GM21515 (cell line): ENCODE data around the gene TPM2.
"Not testable (repeated sequence)": the region's sequence is repeated elsewhere in the genome, so short reads cannot be mapped to it uniquely, and the experiment has no call there.

Experiments used
- ATAC-seq: cut with Tn5 transposase; IDR thresholded peaks from one replicate; pipeline ENCODE4 v1.9.1; 2021; ENCODE audit not compliant: unreplicated experiment

TPM2 gene

GRCh38 chr9:35656831-35657545, 32.7 kb downstream of the TPM2 start:
- ATAC-seq, result no peak

- ATAC-seq, result no peak
Observed at GRCh38 chr9:35656348-35656747, 33.4 kb downstream of the TPM2 start.

GRCh38 chr9:35653611-35654010, 36.1 kb downstream of the TPM2 start:
- no peak for ATAC-seq

GRCh38 chr9:35652829-35653209, 36.9 kb downstream of the TPM2 start:
- ATAC-seq, result no peak

GRCh38 chr9:35651956-35652828, 37.5 kb downstream of the TPM2 start:
- no peak for ATAC-seq

GRCh38 chr9:35650341-35651158, 39.2 kb downstream of the TPM2 start, which contains the start of gene SIT1:
Gene SIT1 (minus strand): TSS chr9:35650931. CDS start chr9:35650853, 78 bp downstream.
- ATAC-seq, result no peak

GRCh38 chr9:35649431-35650340, 40.0 kb downstream of the TPM2 start:
- no peak for ATAC-seq

GRCh38 chr9:35646533-35647265, 43.0 kb downstream of the TPM2 start:
- peak; percentile 81 for ATAC-seq

DNA sequence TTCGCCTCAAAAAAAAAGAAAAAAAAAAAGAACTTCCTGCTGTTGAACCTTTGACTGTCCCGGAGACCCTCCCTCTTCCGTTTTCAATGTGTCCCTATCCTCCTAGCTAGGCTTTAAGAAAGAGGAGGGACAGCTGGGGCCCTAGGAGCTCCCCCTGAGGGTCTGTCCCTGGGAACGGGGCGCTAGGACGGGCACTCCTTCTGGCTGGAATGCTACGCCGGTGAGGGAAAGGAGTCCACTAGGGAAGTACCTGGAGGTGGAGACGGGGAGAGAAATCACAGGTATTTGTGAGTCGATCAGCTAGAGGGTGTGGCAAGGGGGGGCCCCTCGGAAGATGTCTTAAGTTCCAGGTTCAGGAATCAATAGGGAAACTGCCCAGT, 43.6 kb downstream of the TPM2 start:
- peak; percentile 7 for ATAC-seq

DNA sequence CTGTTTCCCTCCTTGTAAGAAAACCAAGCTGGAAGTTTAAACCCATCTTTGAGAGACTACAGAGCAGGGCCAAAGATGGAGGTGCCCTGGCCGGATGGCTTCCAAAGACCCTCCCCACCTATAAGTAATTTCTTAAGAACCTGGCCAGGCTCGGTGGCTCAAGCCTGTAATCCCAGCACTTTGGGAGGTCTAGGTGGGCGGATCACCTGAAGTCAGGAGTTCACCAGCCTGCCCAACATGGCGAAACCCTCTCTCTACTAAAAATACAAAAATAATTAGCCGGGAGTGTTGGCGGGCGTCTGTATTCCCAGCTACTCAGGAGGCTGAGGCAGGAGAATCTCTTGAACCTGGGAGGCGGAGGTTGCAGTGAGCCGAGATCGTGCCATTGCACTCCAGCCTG, 44.0 kb downstream of the TPM2 start:
- ATAC-seq, result not testable (repeated sequence)

DNA sequence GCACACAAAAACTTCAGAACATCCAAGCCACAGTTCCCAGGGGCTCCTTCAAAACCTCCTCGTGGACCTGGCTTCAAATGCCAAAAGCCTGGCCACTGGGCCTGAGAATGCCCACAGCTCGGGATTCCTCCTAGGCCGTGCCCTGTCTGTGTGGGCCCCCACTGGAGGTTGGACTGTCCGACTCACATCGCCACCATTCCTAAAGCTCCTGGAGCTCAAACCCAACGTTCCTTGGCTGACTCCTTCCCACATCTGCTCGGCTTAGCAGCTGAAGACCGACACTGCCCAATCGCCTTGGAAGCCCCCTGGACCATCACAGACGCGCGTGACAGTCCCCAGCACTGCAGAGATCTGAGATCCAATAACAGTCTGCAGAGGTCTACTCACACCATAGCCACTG, 46.7 kb downstream of the TPM2 start:
- ATAC-seq, result no peak

- not testable (repeated sequence) for ATAC-seq
Observed at GRCh38 chr9:35641478-35641877, 48.2 kb downstream of the TPM2 start.

- ATAC-seq, result not testable (repeated sequence)
Observed at GRCh38 chr9:35640431-35640830, 49.3 kb downstream of the TPM2 start.

- ATAC-seq, result no peak
Observed at GRCh38 chr9:35639631-35640030, 50.1 kb downstream of the TPM2 start.

GRCh38 chr9:35639225-35639624, 50.5 kb downstream of the TPM2 start:
- not testable (repeated sequence) for ATAC-seq

- not testable (repeated sequence) for ATAC-seq
Observed at GRCh38 chr9:35638751-35639150, 51.0 kb downstream of the TPM2 start.

DNA sequence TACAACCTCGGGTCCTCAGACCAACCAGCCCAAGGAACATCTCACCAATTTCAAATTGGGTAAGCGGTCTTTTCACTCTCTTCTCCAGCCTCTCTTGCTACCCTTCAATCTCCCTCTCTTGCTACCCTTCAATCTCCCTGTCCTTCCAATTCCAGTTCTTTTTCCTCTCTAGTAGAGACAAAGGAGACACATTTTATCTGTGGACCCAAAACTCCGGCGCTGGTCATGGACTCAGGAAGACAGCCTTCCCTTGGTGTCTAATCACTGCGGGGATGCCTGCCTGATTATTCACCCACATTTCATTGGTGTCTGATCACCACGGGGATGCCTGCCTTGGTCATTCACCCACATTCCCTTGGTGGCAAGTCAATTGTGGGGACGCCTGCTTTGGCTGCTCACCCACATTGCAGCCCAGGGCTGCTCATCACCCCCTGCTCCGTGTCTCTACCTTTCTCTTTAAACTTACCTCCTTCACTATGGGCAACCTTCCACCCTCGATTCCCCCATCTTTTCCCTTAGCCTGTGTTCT, 52.2 kb downstream of the TPM2 start:
- not testable (repeated sequence) for ATAC-seq

DNA sequence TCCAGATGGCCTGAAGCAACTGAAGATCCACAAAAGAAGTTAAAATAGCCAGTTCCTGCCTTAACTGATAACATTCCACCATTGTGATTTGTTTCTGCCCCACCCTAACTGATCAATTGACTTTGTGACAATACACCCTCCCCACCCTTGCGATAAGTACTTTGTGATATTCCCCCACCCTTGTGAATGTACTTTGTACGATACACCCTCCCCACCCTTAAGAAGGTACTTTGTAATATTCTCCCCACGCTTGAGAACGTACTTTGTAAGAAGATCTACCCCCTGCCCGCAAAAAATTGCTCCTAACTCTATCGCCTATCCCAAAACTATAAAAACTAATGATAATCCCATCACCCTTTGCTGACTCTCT, 52.9 kb downstream of the TPM2 start:
- ATAC-seq, result not testable (repeated sequence)

DNA sequence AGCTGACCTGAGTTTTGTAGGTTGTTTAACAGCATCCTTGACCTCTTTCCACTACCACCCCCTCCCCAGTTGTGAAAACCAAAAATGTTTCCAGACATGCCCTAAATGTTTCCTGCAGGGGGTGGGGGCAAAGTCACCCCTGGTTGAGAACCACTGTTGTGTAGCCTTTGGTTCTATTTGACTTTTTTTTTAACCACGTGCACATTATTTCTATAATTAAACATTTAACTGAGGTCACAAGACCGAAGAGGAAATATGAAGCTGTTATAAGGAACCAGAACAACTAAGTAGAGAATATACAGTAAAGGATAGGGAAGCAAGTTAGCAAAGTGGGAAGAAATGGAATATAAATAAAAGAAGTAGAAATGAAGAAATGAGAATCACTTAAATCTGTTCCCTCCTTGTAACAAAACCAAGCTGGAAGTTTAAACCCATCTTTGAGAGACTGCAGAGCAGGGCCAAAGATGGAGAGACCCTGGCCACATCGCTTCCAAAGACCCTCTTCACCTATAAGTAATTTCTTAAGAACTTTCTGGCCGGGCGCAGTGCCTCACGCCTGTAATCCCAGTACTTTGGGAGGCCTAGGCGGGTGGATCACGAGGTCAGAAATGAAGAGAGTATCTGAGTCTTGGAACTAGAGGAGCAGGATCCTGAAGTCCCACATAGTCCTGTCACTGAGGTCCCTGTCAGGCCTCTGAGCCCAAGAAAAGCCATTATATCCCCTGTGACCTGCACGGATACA, 53.4 kb downstream of the TPM2 start:
- no peak for ATAC-seq
